ENCODE results near the gene RRP1. TPM values are rescaled to one million over a fixed set of nuclear protein-coding genes. Genes with fewer than 3 reads are reported as not detected.
"Not testable (repeated sequence)": the region's sequence is repeated elsewhere in the genome, so short reads cannot be mapped to it uniquely, and the experiment has no call there.

Gene RRP1
- polyA plus RNA-seq, 3 donors: 8.7 to 19.1 (median 9.8) TPM

DNA sequence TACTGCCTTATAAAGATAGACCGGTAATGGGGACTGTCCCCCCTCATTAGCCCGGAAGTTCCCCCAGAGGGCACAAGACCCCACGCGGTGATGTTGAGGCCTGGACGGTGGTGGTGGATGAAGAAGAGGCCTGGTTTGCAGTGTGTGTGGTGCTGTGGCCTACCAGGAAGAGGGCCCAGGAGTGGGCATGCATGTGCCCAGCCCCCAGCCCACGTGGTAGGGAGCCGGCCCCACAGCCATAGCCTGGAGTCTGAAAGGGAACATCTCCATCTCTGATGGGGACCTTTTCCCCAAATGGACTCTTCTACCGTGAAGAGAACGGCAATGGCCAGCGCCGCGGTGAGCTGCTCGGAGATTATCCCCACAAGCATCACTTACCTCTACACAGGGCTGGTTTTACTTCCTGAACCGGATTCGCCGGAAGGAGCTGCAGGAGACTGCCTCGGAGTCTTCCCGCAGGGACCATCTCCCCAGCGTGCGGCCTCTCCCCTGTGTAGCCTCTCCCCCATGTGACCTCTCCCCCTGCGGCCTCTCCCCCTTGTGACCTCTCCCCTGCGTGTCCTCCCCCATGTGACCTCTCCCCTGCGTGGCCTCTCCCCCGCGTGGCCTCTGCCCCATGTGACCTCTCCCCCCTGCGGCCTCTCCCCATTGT is 20.6 kb downstream of the RRP1 start:
- 64 to 69% (median 68%) methylated on average over 26 of the region's 26 CpGs for WGBS, 3 donors
- H3K27ac ChIP-seq (ENCODE audit: low read depth, low read length): no peak overlapping the region

DNA sequence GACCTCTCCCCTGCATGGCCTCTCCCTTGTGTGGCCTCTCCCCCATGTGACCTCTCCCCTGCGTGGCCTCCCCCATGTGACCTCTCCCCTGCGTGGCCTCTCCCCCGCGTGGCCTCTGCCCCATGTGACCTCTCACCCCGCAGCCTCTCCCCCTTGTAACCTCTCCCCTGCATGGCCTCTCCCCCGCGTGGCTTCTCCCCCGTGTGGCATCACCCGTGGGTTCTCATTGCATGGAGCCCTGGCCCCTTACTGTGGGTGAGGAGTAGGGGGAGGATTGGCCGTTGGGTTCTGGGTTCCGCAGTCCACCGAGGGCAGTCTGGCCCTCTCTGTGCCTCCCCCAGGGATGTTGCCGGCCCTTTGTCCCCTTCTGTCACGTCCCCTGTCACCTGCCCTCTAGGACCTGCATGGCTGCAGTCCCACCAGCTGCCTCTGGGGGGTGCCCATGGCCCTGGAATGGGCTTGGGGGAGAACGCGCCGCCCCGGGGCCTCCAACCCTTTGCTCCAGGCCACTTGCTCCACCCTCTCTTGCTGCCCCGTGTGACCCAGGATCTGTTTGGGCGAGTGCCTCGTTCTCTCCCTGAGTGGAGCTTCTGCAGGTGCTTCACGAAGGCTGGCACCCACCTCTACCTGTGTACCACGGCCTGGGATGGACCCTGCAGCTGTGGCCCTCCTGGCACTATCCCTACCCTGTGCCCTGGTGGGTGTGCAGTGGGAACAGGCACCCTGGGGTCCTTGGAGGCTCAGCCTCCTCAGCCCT is 21.3 kb downstream of the RRP1 start:
- H3K27ac ChIP-seq (ENCODE audit: low read depth, low read length): no peak overlapping the region
- WGBS, 3 donors: 13 to 15% (median 14%) methylated on average over 22 to 23 of the region's 23 CpGs

DNA sequence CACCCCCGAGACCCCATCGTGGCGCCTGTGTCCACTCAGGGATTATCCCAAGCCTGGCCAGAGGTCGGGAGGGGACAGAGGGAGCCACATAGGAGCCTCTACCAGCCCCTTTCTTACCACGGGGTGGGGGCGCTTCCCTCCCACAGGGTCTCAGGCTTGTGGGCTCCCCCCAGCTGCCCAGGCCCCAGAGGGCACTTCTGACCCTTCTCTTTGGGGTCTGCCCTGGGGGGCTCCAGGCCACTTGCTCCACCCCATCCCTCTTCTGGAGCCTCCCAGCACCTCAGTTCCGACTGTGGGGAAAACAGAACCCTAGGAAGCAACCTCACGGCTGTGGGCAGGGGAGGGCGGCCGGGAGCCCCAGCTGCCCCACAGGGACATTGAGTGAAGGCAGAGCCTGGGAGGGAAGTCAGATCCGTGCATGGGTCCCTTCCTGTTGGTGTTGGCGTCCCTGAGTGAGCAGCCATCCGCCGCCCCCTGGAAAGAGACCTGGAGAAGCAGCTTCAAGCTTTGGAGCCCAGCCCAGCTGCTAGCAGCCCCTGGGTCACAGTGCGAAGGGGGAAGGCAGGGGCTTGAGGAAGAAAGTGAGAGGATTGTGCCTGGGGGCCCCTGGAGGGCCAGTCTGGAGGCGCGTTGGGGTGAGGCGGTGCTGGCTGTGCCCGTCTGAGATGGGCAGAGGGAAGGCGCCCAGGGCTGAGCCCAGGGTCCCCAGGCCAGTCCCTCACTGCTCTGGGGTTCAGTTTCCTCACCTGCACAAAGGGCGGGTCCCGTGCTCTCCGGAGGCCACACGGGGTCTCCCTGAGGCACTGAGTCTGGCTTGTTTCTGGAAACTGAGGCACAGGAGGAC is 22.1 kb downstream of the RRP1 start:
- no peak overlapping the region for H3K27ac ChIP-seq (ENCODE audit: low read depth, low read length)
- 61 to 76% (median 69%) methylated on average over 23 to 24 of the region's 24 CpGs for WGBS, 3 donors

DNA sequence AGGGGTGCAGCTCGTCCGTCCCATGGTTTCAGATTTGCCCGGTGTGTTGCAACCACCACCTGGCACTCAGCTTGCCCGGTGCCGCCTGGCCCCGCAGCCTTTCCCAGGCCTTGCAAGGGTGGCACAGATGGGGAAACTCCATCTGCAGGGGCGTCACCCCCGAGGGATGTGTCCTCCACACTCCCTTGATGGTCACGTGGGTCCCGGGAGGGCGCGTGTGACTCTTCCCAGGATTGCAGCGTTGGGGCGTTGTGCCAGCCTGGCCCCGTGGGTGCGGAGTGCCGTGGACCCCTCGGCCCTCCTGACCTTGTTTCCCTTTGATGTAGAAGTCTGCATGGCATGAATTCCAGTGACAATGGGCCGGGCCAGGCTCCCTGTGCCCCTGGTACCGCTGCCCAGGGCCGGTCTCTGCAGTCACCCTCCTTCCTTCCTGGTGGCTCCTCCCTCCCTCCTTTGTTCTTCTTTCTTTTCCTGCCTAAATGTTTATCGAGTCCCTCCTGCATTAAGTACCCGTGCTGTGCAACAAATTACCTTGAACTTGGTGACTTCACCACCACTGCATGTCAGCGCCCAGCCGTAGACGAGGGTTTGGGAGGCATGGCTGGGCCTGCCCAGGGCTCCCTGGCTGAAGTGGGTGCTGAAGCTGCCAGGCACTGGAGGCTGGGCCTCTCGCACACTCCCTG is 22.9 kb downstream of the RRP1 start:
- WGBS, 3 donors: 33 to 70% (median 37%) methylated on average over 27 of the region's 27 CpGs
- no peak overlapping the region for H3K27ac ChIP-seq (ENCODE audit: low read depth, low read length)

DNA sequence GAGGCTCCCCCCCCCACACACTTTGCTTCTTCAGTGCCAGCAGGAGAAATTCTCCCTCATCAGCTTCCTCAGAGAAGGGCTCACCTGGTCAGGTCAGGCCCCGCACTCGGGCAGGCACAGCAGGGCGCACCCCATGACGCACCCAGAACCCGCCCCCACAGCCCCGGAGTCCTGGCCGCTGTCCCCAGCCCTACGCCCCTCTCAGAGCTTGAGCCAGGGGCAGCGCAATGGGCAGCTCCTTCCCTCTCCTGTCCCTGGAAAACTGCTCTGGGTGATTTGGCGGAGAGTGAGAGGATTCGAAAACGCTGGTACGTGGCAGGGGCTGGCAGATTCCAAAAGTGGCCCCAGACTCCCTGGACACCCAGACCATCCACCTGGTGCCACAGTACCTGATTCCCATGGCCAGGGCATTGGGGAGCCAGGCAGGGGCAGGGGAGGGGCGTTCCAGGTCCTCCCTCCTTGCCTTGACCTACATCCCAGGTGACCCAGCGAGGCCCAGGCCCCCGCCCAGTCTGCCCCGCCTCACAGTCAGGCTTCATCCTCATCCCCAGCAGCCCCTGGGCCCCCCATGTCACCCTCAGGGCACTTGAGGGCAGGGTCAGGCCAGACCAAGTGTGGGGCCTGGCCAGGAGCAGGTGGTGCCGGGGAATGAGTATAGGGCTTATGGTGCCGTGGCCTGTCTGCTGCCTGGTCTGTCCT is 23.7 kb downstream of the RRP1 start:
- H3K27ac ChIP-seq (ENCODE audit: low read depth, low read length): no peak overlapping the region
- WGBS, 3 donors: 86 to 92% (median 91%) methylated on average over 15 to 19 of the region's 19 CpGs

DNA sequence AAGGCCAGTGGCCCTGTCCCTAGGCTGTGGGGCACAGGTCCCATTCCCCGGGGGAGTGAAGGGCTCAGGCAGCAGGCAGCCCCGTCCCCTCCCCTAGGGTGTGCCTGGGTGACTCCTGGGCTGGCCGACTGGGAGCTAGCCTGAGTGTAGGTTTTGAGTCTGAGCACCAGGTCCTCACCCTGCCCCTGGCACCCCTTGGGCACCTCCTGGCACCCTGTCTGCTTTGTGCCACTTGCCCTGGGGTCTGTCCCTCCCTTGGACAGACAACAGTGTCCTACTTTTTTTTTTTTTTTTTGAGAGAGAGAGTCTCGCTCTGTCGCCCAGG is 24.2 kb downstream of the RRP1 start:
- 76 to 93% (median 87%) methylated on average over 3 to 5 of the region's 5 CpGs for WGBS, 3 donors
- no peak overlapping the region for H3K27ac ChIP-seq (ENCODE audit: low read depth, low read length)

DNA sequence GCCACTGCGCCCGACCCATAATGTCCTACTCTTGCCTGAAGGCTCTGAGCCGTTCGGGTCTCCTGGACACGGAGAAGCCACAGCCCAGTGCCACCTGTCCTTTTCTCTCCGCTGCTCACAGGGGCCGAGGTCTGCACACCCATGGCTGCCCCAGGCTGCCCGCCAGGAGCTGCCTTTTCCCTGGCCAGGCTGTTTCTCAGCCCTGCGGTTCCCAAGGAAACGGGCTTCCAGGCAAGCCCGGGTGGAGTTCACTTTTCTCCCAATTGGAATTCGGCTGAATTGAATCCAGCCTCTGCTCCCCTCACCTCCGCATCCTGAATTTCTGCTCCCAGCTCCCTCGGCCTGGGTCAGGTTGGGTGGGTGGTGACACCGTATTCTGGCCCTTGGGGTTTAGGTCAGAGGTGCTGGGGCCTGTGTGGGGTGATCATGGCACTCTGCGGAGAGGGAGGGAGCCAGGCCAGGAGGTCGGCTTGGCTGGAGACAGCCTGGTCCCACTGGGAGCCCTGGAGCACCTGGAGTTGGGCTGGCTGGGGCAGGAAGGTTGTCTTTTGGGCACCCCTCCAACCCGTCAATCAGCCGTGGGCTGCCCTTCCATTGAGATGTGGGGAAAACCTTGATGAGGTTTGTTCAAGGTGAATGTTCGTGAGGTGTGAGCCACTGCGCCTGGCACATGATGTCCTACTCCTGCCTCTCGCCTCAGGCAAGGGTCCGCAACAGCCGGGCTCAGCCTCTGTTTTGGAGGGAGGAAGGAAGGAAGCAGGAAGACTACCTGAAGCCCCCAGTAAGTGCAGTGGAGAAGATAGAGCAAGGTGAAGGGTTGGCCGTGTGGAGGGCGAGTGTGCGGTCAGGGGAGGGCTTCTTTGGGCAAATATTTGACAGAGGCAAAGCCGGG is 25.1 kb downstream of the RRP1 start:
- WGBS, 3 donors: 40 to 68% (median 60%) methylated on average over 28 of the region's 28 CpGs
- H3K27ac ChIP-seq (ENCODE audit: low read depth, low read length): no peak overlapping the region

DNA sequence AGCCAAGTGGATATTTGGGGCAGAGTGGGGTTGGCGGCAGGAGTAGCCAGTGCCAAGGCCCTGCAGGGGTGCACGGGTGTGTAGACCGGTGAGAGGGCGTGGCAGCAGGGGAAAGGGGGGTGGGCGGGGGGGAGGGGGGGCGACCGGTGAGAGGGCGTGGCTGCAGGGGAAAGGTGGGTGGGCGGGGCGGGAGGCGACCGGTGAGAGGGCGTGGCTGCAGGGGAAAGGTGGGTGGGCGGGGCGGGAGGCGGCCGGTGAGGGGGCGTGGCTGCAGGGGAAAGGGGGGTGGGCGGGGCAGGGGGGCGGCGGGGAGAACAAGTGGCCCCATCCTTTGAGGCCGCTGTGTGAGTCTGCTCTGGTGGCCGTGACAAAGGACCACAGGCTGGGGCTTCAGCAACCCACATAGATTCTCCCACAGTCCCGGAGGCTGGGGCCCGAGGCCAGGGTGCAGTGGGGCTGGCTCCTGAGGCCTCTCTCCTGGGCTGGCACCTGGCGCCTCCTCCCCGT is 25.8 kb downstream of the RRP1 start:
- 37 to 47% (median 39%) methylated on average over 10 to 25 of the region's 27 CpGs for WGBS, 3 donors
- no peak overlapping the region for H3K27ac ChIP-seq (ENCODE audit: low read depth, low read length)

DNA sequence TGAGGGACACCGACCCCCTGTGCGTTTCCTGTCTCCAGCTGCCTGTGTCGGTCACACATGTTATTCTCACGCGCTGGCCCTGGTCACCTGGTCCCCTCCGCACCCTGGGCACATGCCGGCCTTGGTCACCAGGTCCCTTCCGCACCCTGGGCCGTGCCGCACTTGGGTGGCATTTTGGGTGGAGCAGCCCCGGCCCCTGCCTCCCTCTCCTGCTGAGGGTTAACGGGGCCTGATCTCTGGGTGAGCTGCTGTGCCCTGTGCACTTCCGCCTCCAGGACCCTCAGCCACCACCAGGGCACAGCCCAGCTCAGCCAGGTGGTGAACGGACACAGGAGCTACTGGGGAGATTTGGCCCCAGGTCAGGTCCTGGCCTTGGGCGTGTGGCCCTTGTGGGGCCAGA is 26.6 kb downstream of the RRP1 start:
- WGBS, 3 donors: 86 to 94% (median 90%) methylated on average over 15 of the region's 15 CpGs

DNA sequence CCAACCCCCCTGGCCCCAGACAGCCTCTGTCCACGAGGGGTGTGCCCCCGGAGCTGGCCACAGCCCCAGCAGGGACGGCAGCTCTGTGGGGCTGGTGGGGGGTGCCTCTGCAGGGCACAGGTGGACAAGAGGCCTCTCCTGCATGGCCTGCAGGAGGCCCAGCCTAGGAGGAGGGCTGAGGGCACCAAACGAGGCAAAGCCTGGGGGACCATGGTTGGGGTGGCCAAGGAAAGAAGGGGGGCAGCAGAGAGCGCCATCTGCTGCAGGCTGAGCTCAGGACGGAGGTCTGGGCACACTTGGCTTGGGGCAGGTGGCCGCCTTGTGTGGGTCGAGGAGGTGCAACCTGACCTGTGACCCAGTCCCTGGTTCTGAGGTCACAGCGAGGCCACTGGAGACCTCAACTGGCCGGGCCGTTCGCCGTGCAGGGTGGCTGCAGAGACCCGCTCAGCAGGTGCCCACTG is 27.3 kb downstream of the RRP1 start:
- no peak overlapping the region for H3K27ac ChIP-seq (ENCODE audit: low read depth, low read length)
- WGBS, 3 donors: 79 to 86% (median 82%) methylated on average over 14 of the region's 14 CpGs

More for the DNA sequence above, 26.6 kb downstream of the RRP1 start:
- H3K27ac ChIP-seq (ENCODE audit: low read depth, low read length): no peak overlapping the region

DNA sequence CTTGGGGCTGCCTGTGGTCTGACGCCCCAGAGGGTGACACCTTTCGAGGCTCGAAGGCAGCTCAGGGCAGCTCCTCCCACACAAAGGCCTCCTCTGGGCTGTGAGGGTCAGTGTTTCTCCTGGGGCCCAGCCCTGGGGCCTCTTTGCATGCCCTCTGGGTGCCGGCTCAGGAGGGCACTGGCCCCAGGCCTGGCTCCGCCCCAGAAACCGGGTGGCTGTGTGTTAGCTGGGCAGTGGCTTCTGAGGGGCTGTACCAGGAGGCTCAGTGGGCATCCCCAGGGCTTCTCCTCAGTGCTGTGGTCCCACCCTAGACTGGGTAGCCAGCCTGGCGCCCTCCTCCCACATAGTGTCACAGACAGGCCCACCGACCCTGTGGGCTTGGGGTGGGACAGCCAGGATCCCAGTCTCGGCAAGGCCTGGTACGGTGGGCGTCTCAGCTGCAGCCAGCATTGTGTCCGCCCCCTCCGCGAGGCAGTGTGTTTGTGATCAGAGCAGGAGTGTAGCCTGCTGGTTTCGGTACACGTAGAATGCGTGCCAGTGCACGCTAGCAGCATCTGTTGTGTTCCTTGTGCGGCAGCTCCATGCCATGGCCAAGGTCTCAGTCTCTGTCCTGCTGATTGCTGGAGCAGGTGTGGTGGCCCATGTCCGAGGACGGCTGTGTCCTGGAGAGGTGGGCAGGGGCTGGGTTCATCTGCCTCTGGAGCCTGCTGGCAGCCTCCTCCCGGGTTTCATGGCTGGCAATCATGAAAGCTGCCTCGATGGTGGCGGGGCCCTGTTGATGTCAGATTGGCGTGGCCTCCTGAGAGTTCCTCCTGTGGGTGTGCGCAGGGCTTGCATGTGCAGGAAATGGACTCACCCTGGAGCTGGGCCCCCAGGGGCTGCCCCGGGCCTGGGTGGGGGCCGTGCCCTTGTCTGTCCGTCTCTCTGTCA is 28.0 kb downstream of the RRP1 start:
- H3K27ac ChIP-seq (ENCODE audit: low read depth, low read length): no peak overlapping the region
- WGBS, 3 donors: 82 to 87% (median 86%) methylated on average over 29 of the region's 29 CpGs

DNA sequence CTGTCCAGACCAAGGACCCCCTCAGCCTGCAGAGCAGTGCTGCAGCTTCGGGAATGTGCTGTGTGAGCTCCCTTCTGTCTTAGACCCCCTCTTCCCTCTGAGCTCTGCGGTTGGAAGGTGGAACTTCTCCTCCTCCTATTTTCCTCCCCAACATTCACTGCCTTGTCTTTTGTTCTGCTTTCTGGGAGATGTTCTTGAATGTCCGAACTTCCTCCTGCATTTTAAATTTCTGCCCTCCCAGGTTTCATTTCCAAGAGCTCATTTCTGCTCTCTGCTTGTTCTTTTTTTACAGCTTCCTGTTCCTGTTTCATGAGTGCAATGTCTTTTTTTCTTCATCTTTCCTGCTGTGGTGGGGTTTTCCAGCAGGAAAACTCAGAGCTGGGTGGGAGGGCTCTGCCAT is 29.3 kb downstream of the RRP1 start:
- no peak overlapping the region for H3K27ac ChIP-seq (ENCODE audit: low read depth, low read length)
- WGBS, 3 donors: 56 to 85% (median 67%) methylated on average over 3 of the region's 3 CpGs

DNA sequence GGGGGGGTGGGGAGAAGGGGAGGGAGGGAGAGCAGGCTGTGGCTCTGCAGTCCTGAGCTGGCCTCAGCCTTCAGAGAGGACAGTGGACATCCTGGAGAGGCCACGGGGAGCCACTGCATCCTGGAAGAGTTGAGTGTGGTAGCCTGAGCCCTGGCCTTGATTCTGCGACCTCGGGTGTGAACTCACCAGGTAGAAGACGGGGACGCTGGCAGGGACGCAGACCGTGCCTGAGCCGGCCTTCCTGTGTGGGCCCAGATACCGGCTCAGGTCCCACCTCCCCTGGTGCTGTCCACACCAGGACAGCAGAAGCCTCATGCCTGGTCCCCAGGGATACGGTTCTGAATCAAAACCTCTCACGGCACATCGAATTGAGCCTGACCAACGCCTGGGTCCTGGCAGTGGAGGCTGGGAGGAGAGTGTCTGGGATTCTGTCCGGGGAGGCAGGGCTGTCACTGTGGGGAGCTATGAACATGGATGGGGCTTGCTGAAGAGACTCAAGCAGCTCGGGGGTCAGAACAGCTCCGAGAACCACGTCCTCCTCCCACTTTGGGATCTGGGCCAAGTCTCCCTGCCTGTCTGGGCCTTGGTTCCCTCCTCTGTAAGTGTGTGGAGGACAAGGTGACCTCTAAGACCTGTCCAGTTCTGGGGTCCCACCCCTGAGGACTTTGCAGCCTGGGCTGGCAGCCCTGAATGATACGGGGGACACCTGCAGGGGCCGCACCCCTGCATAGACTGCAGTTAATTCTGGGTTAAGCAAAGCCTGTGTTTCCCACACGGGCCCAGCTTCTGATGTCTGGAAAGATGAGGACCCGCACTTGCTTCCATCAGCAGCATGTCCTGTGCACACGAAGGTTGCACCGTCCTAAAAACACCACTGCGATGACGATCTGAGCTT is 30.4 kb downstream of the RRP1 start:
- H3K27ac ChIP-seq (ENCODE audit: low read depth, low read length): no peak overlapping the region
- WGBS, 3 donors: 90 to 92% (median 92%) methylated on average over 25 of the region's 25 CpGs

DNA sequence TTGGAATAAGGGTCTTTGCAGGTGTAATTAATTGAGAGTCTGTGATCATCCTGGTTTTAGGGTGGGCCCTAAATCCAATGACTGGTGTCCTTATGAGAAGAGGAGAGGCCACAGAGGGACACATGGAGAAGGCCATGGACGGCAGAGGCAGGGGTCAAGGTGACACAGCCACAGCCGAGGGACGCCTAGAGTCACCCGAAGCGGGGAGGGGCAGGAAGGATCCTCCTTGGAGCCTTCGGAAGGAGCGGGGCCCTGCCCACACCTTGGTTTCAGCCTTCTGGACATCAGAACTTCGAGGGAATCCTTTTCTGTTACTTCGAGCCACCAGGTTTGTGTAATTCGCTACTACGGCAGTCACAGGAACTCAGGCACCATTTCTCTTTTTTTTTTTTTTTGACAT is 31.1 kb downstream of the RRP1 start:
- no peak overlapping the region for H3K27ac ChIP-seq (ENCODE audit: low read depth, low read length)
- WGBS, 3 donors: 91 to 94% (median 93%) methylated on average over 11 of the region's 11 CpGs

DNA sequence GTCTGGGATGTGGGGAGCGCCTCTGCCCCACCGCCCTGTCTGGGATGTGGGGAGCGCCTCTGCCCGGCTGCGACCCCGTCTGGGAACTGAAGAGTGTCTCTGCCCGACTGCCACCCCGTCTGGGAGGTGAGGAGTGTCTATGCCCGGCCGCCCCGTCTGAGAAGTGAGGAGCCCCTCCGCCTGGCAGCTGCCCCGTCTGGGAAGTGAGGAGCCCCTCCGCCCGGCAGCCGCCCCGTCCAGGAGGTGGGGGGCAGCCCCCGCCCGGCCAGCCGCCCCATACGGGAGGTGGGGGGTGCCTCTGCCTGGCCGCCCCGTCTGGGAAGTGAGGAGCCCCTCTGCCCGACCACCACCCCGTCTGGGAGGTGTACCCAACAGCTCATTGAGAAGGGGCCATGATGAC is 32.8 kb downstream of the RRP1 start:
- H3K27ac ChIP-seq (ENCODE audit: low read depth, low read length): not testable (repeated sequence)
- 92 to 95% (median 92%) methylated on average over 19 to 25 of the region's 25 CpGs for WGBS, 3 donors

All from adipose tissue (tissue), 3 donors.